Gastroesophageal sphincter (tissue), 4 donors: Measurements from ENCODE around the gene ARHGAP25. TPM values are rescaled to one million over a fixed set of nuclear protein-coding genes. Genes with fewer than 3 reads are reported as not detected.

Experiments used
- ATAC-seq: fragments of 150-250 bp; one replicate; pipeline ENCODE4 v1.9.1; 2016; ENCODE audit warnings: mild to moderate bottlenecking, moderate library complexity
- H3K27ac ChIP-seq, 4 donors: fragments of 200-600 bp; sonication (generic) in 3 of 4; 1 replicate in 3 of 4; 2 replicates in 1 of 4; pipeline ENCODE4 v1.5.1; 2016 to 2019
- H3K27me3 ChIP-seq: fragments of 200-600 bp; sonication (generic); one replicate; pipeline ENCODE4 v1.5.1; 2019
- H3K36me3 ChIP-seq, 2 donors: fragments of 200-600 bp; sonication (generic); one replicate each; pipeline ENCODE4 v1.5.1; 2019; ENCODE audit warnings: control low read depth in 1 of 2
- H3K4me1 ChIP-seq, 3 donors: fragments of 200-600 bp; sonication (generic); 1 replicate in 2 of 3; 2 replicates in 1 of 3; pipeline ENCODE4 v1.5.1; 2016 to 2019; ENCODE audit warnings: control low read depth in 2 of 3
- H3K4me3 ChIP-seq, 2 donors: fragments of 200-600 bp; sonication (generic); one replicate each; pipeline ENCODE4 v1.5.1; 2019; ENCODE audit warnings: mild to moderate bottlenecking in 1 of 2, moderate library complexity in 1 of 2
- H3K9me3 ChIP-seq, 3 donors: fragments of 200-600 bp; sonication (generic); one replicate each; pipeline ENCODE4 v1.5.1; 2017 to 2019; ENCODE audit warnings: control low read depth in 2 of 3
- EP300 ChIP-seq: sonication (generic); formaldehyde crosslinking; IDR thresholded peaks from one replicate; pipeline ENCODE4 v1.6.1; 2017; ENCODE audit warnings: antibody characterized with exemption, mild to moderate bottlenecking
- POLR2A ChIP-seq, 2 donors: fragments of 450-650 bp; IDR thresholded peaks; one replicate each; pipeline ENCODE4 v1.6.1; 2017; ENCODE audit warnings: antibody characterized with exemption in 2 of 2, mild to moderate bottlenecking in 2 of 2, moderate library complexity in 1 of 2
- POLR2AphosphoS5 ChIP-seq: sonication (generic); formaldehyde crosslinking; IDR thresholded peaks from one replicate; pipeline ENCODE4 v1.6.1; 2017; ENCODE audit warnings: antibody characterized with exemption
- WGBS, 2 donors: methylation state at CpG; one replicate each; pipeline ENCODE4 v1.1.5; 2018; ENCODE audit warnings: low coverage in 1 of 2; 5-methylcytosine and 5-hydroxymethylcytosine counted together
- total RNA-seq, 4 donors: library from RNA; depleted of rRNA; stranded (reverse); fragments of >200 nt; gene quantifications; one replicate each; pipeline ENCODE4 v1.1.0, GENCODE V29; 2016
- TF ChIP-seq, protein P1 (sequence below), 4 experiments: fragments of 200-600 bp in 2 of 4; fragments of 450-650 bp in 2 of 4; sonication (generic) in 1 of 4; IDR thresholded peaks; one replicate each; pipeline ENCODE4 v1.5.1; 2017 to 2019; ENCODE audit warnings: antibody characterized with exemption in 4 of 4, mild to moderate bottlenecking in 2 of 4, moderate library complexity in 2 of 4

The ARHGAP25 gene
- total RNA-seq, 4 donors from 2014 or later, result 2.2 to 7.3 (median 4.4) TPM

DNA sequence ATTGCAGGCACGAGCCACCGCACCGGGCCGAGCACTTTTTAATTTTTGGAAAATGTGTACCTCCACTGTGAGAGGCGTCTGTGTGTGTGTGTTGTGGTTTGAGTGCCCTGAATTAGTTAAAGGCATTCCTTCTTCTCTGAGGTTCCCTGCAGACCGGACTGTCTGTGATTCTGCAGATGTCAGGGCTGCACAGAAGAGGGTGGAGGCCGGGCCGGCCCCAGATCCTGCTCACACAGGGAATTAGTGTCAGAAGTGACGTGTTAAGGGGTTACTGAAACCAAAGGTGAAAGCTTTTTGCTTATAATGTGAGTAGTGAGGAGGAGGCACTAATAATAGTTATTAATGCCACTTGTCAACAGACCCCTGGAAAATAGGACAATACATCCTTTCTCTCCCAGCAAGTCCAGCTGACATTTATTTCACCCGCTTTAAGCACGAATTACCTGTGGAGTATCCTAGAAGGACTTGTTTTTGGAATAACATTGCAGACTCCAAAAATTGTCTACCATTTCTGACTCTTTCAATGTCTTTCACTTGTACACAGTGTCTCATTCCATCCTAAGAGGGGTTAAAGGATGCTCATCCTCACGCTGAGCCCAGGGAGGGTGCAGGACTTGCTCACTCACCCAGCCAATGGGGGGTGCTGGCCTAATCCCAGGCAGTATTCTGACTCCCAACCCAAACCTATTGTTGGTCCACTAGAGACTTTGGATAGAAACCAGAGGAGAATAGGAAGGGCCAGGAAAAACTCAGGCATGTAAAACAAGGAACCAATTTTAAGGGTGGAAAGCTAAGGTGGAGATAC lies 16.2 kb downstream of the ARHGAP25 start:
- Histone ChIP-seq H3K4me1 (peaks cover 0 to 14% (median 0%) of the 10 kb centered on the region in 3 donors), H3K27me3 (no peaks in the 10 kb centered on the region), H3K4me3 (no peak overlapping the region), H3K9me3 (no peaks in the 10 kb centered on the region), H3K36me3 (no peaks in the 10 kb centered on the region), H3K27ac (no peak overlapping the region)
- ATAC-seq, result no peak
- WGBS, 2 donors, result 90 to 95% methylated on average over 5 of the region's 12 CpGs
- TF ChIP-seq EP300 (no peak), POLR2A (IDR thresholded peaks at IDR 0.05) (no peak), POLR2AphosphoS5 (no peak)
- TF ChIP-seq, protein P1, sequence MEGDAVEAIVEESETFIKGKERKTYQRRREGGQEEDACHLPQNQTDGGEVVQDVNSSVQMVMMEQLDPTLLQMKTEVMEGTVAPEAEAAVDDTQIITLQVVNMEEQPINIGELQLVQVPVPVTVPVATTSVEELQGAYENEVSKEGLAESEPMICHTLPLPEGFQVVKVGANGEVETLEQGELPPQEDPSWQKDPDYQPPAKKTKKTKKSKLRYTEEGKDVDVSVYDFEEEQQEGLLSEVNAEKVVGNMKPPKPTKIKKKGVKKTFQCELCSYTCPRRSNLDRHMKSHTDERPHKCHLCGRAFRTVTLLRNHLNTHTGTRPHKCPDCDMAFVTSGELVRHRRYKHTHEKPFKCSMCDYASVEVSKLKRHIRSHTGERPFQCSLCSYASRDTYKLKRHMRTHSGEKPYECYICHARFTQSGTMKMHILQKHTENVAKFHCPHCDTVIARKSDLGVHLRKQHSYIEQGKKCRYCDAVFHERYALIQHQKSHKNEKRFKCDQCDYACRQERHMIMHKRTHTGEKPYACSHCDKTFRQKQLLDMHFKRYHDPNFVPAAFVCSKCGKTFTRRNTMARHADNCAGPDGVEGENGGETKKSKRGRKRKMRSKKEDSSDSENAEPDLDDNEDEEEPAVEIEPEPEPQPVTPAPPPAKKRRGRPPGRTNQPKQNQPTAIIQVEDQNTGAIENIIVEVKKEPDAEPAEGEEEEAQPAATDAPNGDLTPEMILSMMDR (IDR thresholded peaks at IDR 0.05), result no peak

DNA sequence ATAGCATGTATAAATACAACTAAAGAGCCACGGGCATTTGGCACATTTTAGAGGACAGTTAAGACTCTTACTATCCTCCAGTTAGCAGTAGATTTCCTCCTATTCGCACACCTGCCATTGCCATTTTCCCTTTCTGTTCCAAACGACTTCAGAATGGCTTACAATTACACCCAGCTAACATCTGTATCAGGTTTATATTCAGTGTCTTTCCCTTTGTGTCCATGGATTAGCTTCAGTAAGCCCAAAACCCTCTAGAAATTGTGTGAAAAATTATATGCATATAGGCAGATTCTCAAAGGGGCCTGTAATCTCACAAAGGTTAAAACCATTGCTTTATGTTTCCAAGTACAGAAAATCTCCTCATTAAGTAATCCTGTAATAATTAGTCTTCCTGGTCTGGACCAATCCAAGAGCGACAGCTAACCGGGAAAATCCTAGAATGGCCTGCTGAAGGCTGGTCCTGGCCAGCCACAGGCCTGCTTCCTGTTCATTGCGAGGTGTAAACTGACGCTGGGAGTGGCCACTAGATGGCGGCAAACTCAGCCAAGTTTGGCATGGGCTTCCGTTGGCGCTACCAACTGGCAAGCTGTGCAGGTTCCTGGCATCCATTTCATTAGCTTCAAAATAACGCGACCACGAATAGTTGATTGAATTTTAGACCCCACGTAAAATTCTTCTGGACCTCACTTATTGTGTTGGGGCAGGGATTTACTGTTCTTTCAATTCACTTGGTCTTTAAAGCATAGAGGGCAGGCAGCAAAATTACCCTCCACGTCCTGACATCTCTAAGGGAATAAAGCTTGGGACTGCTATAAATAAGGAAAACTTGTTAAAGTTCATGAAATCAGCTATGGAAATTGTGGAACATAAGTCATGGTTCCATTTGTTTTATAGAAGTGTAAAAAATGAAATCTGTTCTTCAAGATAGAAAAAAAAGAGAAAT lies 17.1 kb downstream of the ARHGAP25 start:
- no peak overlapping the region for H3K27ac ChIP-seq
- no peaks in the 10 kb centered on the region for H3K27me3 ChIP-seq
- no peak overlapping the region for H3K4me3 ChIP-seq
- H3K36me3 ChIP-seq, result no peaks in the 10 kb centered on the region
- H3K4me1 ChIP-seq, result peaks cover 0 to 14% (median 0%) of the 10 kb centered on the region in 3 donors
- peak; percentile 79 for TF ChIP-seq POLR2AphosphoS5
- TF ChIP-seq, protein P1 (IDR thresholded peaks at IDR 0.05), result peak; percentile 79 to 92 (median 90)
- TF ChIP-seq EP300, result no peak
- WGBS, 2 donors, result 18 to 19% methylated on average over 12 to 13 of the region's 15 CpGs
- ATAC-seq, result peak; percentile 89
- H3K9me3 ChIP-seq, result no peaks in the 10 kb centered on the region

DNA sequence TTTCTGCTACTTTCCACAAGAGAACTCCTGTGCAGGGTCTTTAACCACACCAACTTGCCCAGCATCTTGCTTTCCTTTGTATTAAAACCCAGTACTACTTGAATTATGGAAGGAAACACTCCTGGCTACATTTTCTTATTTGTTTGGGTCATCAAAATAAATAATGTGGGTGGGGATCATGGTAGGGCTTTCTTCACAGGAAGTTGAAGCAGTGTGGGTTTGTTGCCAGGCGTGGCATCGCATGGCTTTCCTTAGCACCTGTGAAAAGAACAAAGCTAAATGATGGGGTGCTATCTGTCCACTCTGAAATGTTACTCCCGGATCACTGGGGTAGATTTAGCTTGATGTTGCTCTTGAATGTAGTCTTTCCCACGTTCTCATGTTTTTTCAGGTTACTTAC lies 18.7 kb downstream of the ARHGAP25 start:
- no peak overlapping the region for H3K27ac ChIP-seq
- peaks cover 0 to 14% (median 0%) of the 10 kb centered on the region in 3 donors for H3K4me1 ChIP-seq
- WGBS, 2 donors, result 51 to 69% methylated on average over 4 of the region's 4 CpGs
- H3K9me3 ChIP-seq, result no peaks in the 10 kb centered on the region
- no peak overlapping the region for H3K4me3 ChIP-seq
- no peaks in the 10 kb centered on the region for H3K36me3 ChIP-seq
- no peaks in the 10 kb centered on the region for H3K27me3 ChIP-seq
- ATAC-seq, result no peak
- TF ChIP-seq POLR2A (IDR thresholded peaks at IDR 0.05) (no peak), POLR2AphosphoS5 (no peak), EP300 (no peak)
- TF ChIP-seq, protein P1 (IDR thresholded peaks at IDR 0.05), result no peak

DNA sequence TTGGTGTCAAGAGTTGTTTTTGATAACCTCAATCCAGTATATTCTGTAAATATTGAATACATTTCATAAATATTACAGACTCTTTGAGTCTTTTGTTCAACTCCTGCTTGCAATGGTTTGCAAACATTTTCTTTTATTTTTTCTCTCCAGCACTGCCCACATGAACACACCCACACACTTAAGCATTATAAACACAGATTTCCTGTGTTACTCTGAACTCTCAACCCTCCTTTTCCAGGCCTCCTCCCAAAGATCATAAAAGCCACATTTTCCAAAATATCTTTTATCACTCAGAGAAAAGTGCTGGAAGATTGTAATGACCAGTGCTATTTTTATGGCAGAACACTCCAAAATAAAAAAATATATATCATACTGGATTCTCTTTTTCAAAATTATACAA lies 20.5 kb downstream of the ARHGAP25 start:
- Histone ChIP-seq H3K4me3 (no peak overlapping the region), H3K9me3 (no peaks in the 10 kb centered on the region), H3K4me1 (peaks cover 0 to 14% (median 0%) of the 10 kb centered on the region in 3 donors), H3K27me3 (no peaks in the 10 kb centered on the region), H3K36me3 (no peaks in the 10 kb centered on the region), H3K27ac (no peak overlapping the region)
- ATAC-seq, result no peak
- no peak for TF ChIP-seq EP300
- no peak for TF ChIP-seq POLR2A (IDR thresholded peaks at IDR 0.05)
- TF ChIP-seq, protein P1 (IDR thresholded peaks at IDR 0.05), result no peak
- no peak for TF ChIP-seq POLR2AphosphoS5
